Bronchial epithelial cell (primary cell): Measurements from ENCODE around the gene TRIM40. TPM values are rescaled to one million over a fixed set of nuclear protein-coding genes. Genes with fewer than 3 reads are reported as not detected.
A peak's percentile ranks its signal among the peaks of the same experiment; 100 is the strongest.
"Not testable (repeated sequence)": the region's sequence is repeated elsewhere in the genome, so short reads cannot be mapped to it uniquely, and the experiment has no call there.

Experiments used
- DNase-seq: peaks from one replicate; pipeline ENCODE4 v3.0.0-alpha.2; 2010; ENCODE audit warnings: low read depth
- FAIRE-seq: peaks from 2 replicates; lab custom pipeline; 2011; peaks lifted over from hg19 to GRCh38; lab: Jason Lieb, UNC
- H3K27me3 ChIP-seq: 2 replicates; pipeline ENCODE4 v1.5.1; 2011; ENCODE audit warnings: low read length; ENCODE audit not compliant: control insufficient read depth, insufficient read depth
- H3K36me3 ChIP-seq: 2 replicates; pipeline ENCODE4 v1.5.1; 2011; ENCODE audit warnings: low read length; ENCODE audit not compliant: control insufficient read depth, insufficient read depth
- H3K4me3 ChIP-seq: 2 replicates; pipeline ENCODE4 v1.5.1; 2011; ENCODE audit warnings: mild to moderate bottlenecking, low read depth, low read length, control low read depth
- total RNA-seq: library from RNA; depleted of rRNA; stranded (reverse); fragments of >200 nt; gene quantifications from 2 replicates; pipeline ENCODE4 v1.2.1, GENCODE V29; 2014
- TF ChIP-seq, protein P1 (sequence below): IDR thresholded peaks from 2 replicates; pipeline ENCODE4 v1.5.1; 2011; ENCODE audit warnings: mild to moderate bottlenecking, moderate library complexity, low read length, control low read depth, inconsistent platforms; ENCODE audit not compliant: insufficient read depth, severe bottlenecking

The TRIM40 gene
- total RNA-seq, 1 donor from 2014 or later = not detected

DNA sequence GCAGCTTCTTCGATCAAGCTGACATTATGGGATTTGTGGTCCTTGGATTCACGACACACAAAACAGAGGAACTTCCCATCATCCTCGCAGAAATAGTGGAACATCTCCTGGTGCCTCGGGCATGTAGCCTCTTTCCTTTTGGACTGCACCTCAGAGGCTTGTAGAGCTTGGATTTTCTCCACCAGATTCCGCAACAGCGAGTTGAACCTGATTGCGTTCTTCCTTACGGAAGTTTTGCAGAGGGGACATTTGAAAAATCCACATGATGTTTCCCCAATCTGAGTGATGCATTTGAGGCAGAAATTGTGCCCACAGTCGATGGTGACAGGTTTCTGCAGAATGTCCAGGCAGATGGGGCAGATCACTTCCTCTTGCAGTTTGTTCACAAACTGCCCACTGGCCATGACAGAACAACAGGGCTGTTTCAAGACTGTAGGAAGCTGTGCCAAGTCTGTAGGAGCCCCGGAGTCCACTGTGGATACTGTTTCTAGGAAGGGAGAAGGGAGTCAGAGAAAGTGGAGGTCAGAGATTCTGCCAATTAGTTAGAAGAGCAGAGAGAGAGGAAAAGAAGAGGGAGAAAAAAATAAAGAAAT lies 23.4 kb upstream of the TRIM40 start:
- DNase-seq (no peak), FAIRE-seq (peak; percentile 68)
- H3K36me3 ChIP-seq = no peaks in the 10 kb centered on the region
- no peak overlapping the region for H3K4me3 ChIP-seq
- TF ChIP-seq, protein P1, sequence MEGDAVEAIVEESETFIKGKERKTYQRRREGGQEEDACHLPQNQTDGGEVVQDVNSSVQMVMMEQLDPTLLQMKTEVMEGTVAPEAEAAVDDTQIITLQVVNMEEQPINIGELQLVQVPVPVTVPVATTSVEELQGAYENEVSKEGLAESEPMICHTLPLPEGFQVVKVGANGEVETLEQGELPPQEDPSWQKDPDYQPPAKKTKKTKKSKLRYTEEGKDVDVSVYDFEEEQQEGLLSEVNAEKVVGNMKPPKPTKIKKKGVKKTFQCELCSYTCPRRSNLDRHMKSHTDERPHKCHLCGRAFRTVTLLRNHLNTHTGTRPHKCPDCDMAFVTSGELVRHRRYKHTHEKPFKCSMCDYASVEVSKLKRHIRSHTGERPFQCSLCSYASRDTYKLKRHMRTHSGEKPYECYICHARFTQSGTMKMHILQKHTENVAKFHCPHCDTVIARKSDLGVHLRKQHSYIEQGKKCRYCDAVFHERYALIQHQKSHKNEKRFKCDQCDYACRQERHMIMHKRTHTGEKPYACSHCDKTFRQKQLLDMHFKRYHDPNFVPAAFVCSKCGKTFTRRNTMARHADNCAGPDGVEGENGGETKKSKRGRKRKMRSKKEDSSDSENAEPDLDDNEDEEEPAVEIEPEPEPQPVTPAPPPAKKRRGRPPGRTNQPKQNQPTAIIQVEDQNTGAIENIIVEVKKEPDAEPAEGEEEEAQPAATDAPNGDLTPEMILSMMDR = no peak
- peaks cover 14% of the 10 kb centered on the region for H3K27me3 ChIP-seq

DNA sequence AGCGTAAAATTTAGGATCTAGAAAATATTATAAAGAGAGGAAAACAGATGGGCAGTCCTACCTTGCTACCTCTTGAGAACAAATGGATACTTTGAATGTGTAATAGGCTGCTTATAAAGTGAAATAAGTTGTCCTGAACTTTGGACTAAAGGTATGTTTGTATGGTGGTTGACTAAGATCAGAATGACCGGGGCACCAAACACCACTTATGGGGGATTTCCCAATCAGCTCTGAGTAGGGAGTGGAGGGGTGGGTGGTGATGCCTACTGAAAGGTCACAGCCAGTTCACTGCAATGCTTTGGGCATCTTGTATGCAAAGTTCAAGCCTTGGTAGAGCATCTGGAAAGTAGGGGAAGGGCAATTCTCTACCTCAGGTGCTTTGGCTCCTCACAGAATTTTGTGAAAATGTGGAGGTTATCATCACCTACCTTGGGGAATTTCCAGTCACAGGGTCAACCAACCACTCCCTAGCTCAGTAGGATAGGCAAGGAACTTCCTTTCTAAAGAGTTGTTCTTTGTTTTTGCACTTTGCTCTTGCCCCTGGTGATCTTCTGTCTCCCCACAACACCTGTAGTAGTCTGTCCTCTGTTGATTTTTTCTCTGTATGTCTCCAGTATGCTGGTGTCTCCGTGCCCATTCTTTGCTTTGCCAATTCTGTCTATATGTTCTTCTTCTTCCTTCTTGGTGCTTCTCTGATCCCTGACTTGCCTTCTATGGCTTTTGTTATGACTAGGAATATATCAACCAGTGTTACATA lies 22.8 kb upstream of the TRIM40 start, which contains the start of gene TRIM31:
TSS of gene TRIM31 (minus strand) at position 88 of the 757 bp plus-strand sequence. CDS start 285 bp downstream, outside the sequence.
- peaks cover 14% of the 10 kb centered on the region for H3K27me3 ChIP-seq
- TF ChIP-seq, protein P1 = no peak
- H3K4me3 ChIP-seq = no peak within 1 kb of the TSS
- DNase-seq = no peak
- no peaks in the 10 kb centered on the region for H3K36me3 ChIP-seq
- no peak for FAIRE-seq

DNA sequence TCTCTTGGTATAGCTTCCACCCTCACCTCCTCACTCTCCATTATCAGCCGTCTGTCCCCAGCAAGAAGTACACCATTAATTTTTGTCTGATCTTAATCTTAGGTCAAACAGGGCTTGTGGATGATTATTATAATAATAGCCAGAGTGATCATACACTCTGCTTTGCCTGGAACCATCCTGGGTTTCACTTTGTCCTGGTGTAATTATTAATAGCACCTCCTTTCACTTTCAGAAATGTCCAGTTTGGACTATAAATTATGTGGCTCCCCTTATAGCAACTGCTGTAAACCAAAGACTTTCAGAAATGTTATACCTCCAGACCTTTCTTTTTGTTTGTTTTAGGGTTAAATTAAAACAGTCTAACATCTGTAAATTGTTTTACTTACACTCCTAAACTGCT lies 22.1 kb upstream of the TRIM40 start:
- FAIRE-seq (no peak), DNase-seq (no peak)
- peaks cover 14% of the 10 kb centered on the region for H3K27me3 ChIP-seq
- no peaks in the 10 kb centered on the region for H3K36me3 ChIP-seq
- H3K4me3 ChIP-seq = no peak overlapping the region
- TF ChIP-seq, protein P1 = no peak

DNA sequence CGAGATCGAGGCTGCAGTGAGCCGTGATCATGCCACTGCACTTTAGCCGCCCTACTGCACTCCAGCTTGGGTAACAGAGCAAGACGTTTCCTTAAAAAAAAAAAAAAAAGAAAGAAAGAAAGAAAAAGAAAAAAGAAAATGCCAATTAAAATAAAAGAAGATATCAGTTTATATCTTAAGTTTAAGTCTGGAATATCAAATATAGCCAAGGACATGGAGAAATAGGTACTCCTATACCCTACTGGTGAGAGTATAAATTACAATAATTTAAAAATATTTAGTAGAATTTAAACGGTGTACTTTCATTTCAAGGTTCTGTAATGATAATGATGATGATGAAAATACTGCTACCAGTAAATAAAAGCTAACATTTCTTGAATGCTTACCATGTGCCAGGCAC lies 19.2 kb upstream of the TRIM40 start:
- FAIRE-seq = no peak
- TF ChIP-seq, protein P1 = no peak
- peaks cover 7% of the 10 kb centered on the region for H3K27me3 ChIP-seq

DNA sequence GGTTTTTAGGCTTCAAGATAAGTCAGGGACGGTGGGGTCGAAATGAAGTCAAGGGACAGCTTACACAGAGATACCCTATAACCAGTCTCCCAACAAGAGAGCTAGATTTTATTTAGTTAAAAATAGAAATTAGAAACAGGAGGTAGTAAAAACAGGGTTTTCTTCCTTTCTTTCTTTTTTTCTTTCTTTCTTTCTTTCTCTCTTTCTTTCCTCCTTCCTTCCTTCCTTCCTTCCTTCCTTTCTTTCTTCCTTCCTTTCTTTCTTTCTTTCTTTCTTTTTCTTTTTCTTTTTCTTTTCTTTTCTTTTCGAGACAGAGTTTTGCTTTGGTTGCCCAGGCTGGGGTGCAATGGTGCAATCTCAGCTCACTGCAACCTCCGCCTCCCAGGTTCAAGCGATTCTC lies 17.2 kb upstream of the TRIM40 start:
- not testable (repeated sequence) for FAIRE-seq, H3K36me3 ChIP-seq, H3K27me3 ChIP-seq, DNase-seq, H3K4me3 ChIP-seq

More for the DNA sequence above, 19.2 kb upstream of the TRIM40 start:
- no peak for DNase-seq
- H3K4me3 ChIP-seq = no peak overlapping the region
- no peaks in the 10 kb centered on the region for H3K36me3 ChIP-seq
